GM21423 (cell line): ENCODE data around the gene GLP1R.

Source experiments
- ATAC-seq: cut with Tn5 transposase; IDR thresholded peaks from one replicate; pipeline ENCODE4 v1.9.1; 2021; ENCODE audit warnings: mild to moderate bottlenecking, moderate library complexity; ENCODE audit not compliant: unreplicated experiment

The GLP1R gene

DNA sequence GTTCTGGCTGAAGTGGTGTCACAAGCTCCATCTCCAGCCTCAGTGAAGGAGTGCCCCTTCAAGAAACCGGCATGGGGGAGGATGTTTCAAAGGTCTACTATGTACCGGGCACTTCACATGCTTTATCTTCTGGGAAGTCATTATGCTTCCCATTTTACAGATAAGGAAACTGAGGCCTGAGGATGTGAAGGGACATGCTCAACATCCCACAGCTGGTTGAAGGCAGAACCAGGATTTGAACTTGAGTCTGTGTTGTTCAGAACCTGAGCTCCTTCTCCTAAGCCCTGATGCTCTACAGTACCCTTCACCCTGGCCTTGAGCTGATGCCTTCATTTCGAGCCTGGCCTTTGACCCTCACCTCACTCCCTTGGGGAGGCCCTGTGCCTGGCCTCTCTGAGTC, 13.0 kb downstream of the GLP1R start:
- ATAC-seq: no peak

DNA sequence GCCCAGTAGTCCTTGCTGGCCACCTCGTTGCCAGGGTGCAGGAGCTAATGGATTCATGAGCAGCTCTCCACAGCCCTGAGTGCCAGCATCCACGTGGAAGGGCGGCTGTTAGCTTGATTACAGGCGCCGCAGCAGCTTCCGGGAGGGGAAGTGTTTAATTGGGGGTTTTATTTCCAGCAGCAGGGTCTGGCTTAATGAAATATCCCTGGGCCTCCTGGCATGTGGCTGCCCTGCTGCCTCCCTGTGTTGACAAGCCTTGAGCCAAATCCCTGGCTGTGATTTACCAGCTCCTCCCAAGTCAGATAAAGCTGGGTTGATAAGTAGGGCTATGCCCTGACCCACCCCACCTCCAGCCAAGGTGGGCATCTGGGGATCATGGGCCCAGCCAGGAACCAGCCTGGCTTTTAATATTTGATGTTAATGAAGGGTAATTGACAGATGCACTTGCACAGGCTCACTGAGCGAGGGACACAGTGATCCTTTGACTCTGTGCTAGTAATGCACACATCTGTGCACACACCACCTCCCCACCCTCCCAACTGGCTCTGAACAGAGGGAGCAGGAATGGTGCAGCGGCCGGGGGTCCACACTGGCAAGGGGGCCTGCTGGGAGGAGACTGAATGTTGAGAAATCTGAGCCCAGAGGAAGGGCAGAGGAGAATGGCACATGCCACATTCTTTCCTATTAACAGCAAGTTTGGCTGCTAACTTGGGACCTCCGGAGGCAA, 13.6 kb downstream of the GLP1R start:
- no peak for ATAC-seq

DNA sequence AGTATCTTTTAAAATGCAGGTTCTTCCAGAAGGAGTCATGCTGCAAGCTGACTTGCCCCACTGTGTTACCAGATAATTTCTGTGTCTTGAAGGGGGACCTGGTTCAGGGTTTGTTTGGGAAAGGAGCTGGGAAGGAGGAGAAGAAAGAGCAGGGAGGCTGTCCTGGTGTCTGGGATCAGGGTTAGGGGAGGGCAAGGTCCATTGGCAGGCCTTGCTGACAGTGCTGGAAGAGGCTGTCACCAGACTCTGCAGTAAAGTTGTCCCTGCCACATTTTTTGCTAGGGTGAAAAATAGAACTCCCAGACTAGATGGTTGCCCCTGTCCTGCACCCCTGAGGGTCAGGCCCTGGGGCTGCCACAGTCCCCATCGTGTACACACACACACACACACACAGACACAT, 14.9 kb downstream of the GLP1R start:
- no peak for ATAC-seq

DNA sequence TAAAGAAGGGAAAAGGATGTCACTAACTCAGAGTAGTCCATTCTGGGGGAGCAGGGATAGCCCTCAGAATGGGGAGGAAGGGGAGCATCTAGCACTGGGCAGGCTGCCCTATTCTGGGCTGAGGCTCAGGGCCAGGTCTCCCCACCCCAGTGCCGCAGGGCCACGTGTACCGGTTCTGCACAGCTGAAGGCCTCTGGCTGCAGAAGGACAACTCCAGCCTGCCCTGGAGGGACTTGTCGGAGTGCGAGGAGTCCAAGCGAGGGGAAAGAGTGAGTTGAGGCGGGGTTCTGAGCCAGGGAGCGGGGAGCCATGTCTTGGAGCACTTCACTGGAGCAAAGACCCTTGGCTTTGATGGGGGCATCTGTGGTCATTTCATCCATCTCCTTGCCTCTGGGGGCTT, 17.0 kb downstream of the GLP1R start:
- no peak for ATAC-seq

DNA sequence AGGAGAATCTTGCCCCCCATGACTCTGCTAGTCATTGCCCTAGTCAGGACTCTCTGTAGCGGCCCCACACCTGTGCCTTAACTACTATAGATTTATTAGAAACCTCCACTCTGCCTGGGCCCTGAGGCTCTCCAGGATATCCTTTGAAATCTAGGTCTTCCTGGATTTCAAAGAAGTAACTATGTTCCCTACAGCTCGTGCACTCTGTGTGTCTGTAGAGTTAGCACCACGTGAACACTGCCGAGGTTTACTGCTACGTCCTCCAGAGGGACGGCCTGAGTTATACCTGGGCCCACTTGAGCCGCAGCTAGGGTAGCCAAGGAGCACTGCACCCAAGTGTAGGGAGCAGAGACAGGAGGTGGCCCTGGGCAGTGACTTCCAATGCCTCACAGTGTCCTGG, 19.8 kb downstream of the GLP1R start:
- no peak for ATAC-seq

DNA sequence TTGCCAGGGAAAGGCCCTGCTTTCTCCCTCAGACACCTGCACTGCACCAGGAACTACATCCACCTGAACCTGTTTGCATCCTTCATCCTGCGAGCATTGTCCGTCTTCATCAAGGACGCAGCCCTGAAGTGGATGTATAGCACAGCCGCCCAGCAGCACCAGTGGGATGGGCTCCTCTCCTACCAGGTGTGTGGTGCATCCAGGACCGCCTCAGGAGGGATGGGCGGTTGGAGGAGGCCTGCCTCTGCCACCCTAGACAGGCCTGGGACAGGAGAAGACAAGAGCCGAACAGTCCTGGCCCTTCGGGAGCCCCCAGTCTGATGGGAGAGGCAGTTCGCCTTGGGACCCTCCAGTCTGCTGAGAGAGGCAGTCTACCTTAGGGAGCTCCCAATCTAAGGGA, 24.2 kb downstream of the GLP1R start:
- ATAC-seq: no peak

DNA sequence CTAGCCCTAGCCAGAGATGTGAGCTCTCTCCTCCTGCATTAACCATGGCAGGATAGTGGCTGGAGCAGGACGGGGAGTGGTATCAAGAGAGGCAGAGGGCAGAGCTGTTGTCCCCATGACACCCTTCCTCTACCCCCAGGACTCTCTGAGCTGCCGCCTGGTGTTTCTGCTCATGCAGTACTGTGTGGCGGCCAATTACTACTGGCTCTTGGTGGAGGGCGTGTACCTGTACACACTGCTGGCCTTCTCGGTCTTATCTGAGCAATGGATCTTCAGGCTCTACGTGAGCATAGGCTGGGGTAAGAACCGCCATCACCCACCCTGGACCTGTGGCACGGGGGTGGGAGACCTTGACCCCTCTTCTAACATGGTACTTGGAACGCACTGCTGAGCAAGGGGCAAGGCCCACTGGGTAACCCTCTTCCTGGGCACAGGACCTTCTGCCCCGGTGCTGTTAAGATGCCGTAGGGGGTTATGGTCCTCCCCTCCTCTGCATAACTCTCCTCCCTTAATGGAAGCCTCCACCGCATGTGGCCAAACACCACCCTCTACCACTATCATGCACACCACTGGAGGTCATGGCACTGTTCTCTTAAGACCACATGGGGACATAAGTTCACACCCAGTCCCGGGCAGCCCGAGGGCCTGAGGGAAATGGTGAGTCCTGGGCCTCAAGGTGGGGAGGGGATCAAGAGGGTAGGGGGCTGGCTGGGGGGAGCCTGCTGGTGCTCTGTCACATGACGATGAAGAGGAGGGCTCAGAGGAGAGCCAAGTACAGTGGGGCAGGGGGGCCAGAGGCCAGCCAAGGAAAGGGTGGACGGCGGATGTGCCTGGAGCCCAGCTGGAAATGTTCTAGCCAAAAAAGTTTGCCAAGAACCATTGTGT, 25.1 kb downstream of the GLP1R start:
- no peak for ATAC-seq

DNA sequence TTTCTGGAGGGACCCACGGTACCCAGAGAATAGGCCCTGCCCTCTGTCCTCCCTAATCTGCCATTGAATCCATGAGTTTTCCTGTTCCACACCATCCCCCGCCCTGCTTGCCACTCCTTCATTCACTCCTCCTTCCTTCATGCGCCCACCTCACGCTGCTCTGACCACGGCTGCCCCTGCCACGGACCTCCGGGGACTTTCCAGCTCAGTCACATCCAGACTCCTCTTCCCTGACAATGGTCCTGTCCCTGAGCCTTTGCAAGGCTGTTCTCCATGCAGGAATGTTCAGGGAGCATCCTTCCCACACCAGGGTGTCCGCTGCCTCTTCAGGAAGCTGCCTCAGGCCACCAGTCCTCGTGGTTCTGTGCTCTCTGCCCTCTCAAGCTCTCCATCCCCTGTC, 25.9 kb downstream of the GLP1R start:
- ATAC-seq: no peak

DNA sequence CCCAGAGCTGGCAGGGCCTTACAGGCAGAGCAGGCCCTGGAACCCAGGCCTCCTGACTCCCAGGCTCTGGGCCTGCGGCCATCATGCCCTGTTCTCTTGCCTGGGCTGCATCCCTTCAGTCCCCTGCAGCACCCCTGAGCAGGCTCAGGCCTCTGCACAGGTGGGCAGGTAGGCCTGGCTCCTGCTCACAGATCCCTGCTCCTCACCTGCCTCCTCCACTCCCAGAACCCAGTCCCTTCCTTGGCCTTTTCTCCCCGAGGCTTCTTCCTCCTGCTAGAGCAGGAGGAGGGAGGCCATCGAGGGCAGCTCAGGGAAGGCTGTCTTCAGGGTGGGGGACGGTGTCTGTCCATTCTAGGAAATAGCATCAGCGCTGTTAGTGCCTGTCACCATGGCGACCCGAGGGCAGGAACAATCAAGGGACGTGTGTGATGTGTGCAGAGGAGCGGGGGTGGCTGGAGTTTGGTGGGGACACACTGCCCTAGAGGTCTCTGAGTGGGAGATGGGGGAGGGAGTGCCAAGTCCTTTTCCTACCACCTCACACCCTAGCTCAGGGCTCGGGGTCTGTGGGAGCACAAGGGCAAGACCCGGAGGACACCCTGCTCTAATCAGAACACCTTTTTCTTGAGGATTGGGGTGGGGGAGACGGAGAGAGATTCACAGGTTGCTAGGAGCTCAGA, 26.6 kb downstream of the GLP1R start:
- no peak for ATAC-seq

DNA sequence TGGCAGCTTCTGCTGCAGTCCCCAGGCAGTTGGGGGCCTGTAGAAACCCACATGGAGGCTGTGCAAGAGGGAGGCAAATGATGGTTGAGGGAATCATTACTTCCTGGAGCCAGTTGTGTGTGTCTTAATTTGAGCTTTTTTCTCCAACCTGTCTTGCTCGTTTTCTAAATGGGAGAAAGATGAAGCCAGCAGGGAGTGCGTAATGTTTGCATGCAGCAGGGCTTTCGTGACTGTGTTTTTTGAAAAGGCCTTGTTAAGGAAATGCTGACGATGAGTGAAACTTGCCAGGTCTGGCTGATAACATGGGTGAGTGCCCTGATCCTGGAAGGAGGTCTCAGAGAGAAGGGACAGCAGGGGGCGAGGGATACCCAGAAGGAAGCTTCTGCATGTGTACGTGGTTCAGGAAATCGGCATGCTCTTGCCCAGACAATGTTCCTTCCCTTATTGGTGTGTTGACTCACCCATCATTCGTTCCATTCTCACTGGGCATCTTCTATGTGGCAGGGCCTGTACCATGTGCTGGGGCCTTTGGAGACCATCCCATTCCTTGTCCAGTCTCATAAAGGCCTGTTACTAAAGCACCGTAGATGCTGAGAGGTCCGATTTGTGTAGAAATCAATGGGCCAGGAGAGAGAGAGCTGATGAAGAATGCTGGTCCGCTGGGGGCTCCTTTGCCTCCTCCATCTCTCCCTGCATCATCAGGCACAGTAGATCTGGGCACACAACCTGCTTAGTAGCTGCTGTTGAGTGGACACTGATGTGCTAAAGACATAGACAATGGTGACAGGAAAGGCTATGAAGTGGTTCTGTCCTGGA, 27.4 kb downstream of the GLP1R start:
- no peak for ATAC-seq

DNA sequence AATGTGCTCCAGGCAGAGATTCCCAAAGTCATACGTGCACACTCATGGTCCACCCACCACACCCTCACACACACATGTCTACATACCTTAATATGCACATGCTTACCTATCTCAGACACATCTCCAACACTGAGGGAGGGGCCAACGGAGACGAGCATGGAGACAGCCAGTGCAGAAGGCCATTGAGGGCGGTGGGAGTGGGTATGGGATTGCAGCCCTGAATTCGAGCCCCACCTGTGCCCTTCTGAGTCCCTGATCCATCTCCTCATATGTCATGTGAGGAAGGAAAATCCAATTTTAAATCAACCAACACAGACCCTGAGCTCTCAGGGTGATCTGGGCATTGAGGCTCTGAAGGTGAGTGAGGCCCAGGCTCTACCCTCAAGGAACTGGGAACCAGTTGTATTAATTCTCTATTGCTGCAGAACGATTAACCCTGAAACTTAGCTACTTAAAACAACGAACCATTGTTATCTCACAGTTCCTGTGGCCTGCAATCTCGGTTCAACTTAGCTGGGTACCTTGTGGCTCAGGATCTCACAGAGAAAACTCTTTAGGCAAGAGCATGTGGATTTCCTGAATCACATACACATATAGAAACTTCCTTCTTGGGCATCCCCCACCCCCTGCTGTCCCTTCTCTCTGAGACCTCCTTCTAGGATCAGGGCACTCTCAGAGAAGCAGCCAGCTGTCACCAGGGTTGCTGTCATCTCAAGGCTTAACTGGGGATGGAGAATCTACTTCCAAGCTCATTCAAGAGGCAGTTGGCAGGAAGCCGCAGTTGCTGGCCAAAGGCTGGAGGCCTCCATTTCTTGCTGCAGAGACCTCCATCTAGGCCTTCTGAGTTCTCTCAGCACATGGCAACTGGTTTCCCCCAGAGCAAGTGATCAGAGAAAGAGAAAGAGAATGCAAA, 28.3 kb downstream of the GLP1R start:
- ATAC-seq: no peak

DNA sequence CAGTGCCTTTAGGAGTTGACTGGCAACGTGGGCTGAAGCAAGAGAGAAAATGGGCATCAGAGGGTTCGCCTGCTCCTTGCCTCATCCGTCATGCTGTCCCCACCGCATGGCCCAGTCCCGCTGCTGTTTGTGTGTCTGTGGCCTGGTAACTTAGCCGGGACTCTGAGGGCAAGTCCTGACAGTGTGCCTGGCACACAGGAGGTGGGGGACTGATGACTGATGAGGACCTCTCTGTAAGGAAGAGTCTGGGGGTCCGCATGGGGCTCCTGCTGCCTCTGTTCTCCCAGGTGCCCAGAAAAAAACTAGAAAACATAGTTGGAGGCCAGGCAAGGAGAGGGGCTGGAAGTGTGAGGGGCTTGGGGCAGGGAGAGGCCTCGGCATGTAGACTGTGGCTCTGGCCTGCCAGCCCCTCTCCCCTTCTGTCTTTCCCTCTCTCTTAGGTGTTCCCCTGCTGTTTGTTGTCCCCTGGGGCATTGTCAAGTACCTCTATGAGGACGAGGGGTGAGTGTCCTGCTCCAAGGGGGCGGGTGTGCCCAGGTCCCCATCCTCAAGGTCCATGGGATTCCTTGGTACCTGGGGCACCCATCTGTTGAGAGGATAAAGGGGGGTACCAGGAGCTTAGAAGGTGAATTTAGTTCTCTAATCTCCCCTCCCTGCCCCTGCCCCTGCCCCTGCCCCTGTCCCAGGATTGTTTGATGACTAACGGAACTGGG, 29.5 kb downstream of the GLP1R start:
- ATAC-seq: no peak

DNA sequence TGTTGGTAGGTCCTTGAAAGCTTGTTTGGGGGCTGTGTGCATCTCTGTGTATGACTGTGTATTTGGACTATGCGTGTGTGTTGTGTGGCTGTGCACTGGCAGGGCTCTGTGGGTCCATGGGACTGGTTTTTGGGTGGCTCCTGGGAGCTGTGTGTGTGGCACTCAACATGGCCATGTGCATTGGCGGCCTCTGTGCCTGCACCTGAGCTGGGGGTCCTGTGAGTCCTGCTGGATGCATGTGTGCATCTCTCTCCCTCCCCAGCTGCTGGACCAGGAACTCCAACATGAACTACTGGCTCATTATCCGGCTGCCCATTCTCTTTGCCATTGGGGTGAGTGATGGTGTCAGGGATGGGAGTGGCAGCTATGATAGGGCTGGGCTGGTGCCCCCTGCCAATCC, 30.1 kb downstream of the GLP1R start:
- no peak for ATAC-seq

DNA sequence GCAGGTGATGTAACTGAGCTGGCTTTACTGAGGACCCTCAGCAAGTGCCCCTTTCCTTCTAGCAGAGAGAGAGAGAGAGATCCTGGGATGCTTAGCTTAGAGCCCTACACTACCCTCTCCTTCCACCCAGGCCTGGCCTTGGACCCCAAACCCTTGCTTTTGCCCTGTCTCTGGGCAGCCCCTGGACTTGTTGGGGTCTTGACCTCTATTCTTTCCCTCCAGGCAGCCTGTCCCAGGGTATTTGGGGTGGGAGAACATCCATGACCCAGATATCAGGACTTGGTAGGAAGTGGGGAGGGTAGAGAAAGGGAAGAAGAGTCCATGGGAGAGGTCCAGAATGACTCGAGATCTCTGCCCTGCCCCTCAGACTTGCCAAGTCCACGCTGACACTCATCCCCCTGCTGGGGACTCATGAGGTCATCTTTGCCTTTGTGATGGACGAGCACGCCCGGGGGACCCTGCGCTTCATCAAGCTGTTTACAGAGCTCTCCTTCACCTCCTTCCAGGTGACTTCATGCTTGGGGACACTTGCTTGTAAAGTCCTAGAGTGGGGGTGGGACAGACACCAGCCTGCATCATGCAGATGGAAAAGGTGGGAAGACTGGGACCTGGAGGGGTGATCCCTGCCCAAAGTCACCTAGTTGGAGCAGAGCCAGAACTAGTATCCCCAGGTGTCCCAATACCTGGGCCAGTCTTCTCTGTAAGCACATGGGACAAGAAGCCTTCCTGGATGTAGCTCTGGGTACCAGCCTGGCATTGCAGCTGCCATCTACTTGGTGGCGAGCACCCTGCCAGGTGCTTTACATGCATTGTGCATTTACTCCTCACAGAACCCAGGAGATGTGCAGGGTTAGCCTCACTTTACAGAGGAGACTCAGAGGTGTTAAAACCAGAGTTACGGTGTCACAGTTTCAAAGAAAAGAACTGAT, 30.9 kb downstream of the GLP1R start:
- no peak for ATAC-seq

DNA sequence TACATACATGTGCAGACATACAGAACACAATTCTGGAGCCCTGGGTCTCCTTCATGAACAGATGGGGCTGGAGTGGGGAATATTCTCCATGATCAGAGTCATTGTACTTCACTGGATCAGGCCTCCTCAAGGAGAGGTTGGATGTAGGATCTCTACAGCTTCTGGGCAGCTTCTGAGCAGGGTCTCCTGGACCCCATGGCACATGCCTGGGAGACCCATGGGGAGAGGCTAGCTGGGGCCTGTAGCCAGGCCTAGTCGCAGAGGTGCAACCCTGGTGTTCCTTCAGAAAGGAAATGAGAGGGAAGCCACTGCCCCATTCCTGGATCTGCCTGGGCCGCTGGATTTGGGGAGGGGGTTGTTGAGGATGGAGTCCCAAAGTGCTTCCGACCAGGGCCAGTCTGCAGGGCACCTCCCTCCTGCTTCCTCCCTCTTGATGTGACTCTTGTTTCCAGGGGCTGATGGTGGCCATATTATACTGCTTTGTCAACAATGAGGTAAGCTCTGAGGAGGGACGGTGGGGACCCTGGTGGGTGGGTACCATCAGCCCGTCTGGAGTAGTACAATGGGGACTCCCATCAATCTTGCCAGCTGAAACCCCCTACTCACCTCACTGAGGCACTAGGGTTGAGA, 31.8 kb downstream of the GLP1R start:
- ATAC-seq: no peak

DNA sequence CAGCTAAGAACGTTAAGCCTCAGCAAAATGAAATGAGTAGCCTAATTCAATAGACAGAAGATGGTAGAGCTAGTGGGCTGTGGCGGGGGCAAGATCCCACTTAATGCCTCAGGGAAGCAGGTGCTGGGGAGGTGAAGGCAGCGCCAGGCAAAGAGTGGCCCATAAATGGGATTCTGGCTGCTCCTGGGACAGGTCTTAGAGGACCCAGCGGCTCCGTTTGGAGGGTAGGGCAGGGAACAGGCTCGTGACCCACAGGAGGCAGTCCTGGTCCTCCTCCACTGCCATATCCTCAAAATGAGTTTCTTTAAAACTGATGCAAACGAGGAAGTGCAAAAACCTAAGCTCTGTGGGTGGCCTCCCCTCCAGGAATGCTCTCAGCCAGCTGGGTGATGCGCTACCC, 33.7 kb downstream of the GLP1R start:
- ATAC-seq: no peak

DNA sequence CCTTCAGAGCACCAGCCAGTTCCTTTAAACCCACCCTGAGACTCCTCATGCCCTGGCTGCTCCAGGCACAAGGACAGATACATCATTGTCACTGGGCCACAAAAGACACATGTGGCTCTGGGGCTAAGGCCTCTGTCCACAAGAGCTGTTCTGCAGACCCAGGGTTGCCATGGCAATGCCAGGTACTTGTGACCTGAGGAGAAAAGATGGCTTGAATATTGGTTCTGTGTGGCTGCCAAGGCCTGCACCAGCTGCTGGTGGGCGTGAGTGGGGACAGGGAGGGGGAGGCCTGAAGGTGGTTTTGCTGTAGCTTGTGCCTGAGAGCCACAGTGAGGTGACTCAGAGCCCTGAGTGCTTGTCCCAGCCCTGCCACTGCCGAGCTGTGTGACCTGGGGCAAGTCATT, 34.7 kb downstream of the GLP1R start:
- ATAC-seq: no peak

DNA sequence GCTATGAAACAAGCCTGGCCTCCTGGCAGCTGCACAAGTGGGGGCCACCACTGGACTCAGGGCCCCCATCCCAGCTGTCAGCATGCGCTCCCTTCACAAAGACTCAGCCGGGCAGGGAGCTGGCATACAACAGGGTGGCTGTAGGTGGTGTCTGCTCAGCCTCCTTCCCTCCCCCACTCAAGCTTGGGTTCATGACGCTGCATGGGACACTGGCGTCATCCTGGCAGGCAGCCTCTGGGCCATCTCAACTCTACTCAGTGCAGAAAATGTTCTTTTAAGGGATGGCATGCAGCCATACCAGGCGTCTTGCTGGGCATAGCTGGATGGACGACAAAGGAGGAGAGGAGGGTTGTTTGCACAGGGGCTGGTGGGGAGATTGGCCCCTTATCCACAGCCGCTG, 35.9 kb downstream of the GLP1R start:
- ATAC-seq: no peak
